ENCODE results near the gene KDM4C.

- TF ChIP-seq EZH2 (IDR thresholded peaks at IDR 0.05; ENCODE audit: borderline replicate concordance, low read length) = no peak
- no peak for TF ChIP-seq CTCF (IDR thresholded peaks at IDR 0.05; ENCODE audit: low read length)
These were observed 413.8 kb downstream of the KDM4C start for GRCh38 chr9:7171396-7172153.
